NCI-H128 (cell line): ENCODE data around the gene DCLK2.

Source experiments
- DNase-seq: peaks from one replicate; lab custom pipeline; 2025; ENCODE audit not compliant: unreplicated experiment; lab: John Stamatoyannopoulos, UW

The DCLK2 gene

GRCh38 chr4:150115851-150116250 is 37.6 kb downstream of the DCLK2 start:
- DNase-seq: no peak

DNA sequence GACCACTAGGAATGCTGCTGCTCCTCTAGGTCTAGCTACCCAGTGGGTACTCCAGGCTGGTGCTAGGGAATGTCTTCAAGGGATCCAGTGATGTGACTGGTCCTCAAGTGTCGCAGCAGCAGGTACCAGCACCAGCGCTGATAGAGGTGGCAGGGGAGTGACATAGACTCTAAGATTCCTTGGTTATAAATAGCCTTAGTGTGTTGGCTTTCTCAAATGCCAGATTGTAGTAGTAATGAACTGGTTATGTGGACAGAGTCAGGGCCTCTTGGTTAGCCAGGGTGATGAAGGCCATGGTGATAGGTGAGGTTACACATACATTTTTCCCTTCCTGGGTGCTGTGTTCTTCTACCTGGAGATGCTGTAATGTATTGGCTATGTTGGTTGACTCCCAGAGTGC is 38.3 kb downstream of the DCLK2 start:
- no peak for DNase-seq

- DNase-seq: no peak
Measured at GRCh38 chr4:150117094-150117493, 38.8 kb downstream of the DCLK2 start.

- DNase-seq: no peak
Measured at GRCh38 chr4:150117629-150118028, 39.4 kb downstream of the DCLK2 start.

GRCh38 chr4:150119492-150119891 is 41.2 kb downstream of the DCLK2 start:
- DNase-seq: no peak

- no peak for DNase-seq
Measured at GRCh38 chr4:150123087-150123486, 44.8 kb downstream of the DCLK2 start.

- no peak for DNase-seq
Measured at GRCh38 chr4:150123796-150124677, 45.8 kb downstream of the DCLK2 start.

- no peak for DNase-seq
Measured at GRCh38 chr4:150126201-150126863, 48.1 kb downstream of the DCLK2 start.

DNA sequence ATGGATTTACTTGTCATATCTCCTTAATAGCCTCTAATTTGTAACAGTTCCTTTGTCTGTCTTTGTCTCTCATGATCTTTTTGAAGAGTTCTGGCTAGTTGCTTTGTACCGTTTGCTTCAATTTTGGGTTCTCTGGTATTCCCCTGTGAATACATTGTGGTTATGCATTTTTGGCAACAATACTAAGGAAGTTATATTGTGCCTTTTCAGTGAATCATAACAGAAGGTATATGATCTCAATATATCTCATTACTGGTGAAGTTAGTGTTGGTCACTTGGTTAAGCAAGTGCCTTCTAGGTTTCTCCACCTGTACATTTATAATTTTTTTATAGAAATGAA is 48.6 kb downstream of the DCLK2 start:
- no peak for DNase-seq

DNA sequence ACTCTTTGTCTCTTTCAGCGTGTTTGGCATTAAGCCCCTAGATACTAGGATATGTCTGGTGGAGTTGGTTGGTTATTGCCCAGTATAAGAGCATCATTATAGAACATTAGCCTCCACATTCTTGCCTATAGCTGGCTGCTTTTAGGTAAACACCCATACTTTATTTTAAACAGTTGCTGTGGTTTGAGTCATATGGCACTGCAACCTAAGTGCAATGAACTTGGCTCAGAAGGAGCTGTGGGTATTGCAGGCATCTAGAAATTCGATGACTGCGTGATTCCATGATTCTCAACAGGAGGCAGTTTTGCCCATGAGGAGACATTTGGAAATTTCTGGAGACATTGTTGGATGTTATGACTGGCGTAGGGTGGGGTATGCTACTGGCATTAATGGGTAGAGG is 49.5 kb downstream of the DCLK2 start:
- no peak for DNase-seq

DNA sequence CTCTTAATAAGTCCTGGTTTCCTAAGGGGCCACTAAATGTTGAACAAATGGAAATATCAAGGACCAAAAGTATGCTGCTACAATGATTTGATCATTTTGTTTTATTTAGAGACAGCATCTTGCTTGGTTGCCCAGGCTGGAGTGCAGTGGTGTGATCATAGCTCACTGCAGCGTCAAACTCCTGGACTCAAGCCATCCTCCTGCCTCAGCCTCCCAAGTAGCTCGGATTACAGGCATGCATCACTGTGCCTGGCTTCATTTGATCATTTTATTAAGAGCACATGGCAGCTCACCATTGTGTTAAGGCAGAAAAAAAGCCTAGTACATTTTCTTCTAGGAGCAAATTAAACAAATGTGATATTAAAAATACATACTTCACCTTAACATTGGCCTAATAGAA is 52.7 kb downstream of the DCLK2 start:
- no peak for DNase-seq

- no peak for DNase-seq
Measured at GRCh38 chr4:150131581-150132228, 53.5 kb downstream of the DCLK2 start.

DNA sequence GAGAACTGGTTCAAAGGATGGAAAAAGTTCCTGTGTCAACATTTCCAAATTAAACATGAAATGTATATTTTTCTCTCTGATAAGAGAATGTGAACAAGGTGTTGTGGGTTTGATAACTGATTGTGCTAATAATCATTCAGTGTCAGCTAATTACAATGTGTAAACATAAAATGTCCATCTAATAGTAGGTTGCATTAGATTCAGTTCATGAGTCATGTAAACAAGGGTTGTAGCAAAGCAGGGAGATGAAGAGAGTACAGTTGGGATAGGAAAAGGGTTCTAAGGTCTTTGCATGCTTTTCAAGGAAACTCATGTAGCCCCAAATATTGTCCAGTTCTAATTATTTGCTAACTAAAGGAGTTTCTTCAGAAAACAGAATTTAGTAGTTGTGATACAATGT is 55.4 kb downstream of the DCLK2 start:
- no peak for DNase-seq

DNA sequence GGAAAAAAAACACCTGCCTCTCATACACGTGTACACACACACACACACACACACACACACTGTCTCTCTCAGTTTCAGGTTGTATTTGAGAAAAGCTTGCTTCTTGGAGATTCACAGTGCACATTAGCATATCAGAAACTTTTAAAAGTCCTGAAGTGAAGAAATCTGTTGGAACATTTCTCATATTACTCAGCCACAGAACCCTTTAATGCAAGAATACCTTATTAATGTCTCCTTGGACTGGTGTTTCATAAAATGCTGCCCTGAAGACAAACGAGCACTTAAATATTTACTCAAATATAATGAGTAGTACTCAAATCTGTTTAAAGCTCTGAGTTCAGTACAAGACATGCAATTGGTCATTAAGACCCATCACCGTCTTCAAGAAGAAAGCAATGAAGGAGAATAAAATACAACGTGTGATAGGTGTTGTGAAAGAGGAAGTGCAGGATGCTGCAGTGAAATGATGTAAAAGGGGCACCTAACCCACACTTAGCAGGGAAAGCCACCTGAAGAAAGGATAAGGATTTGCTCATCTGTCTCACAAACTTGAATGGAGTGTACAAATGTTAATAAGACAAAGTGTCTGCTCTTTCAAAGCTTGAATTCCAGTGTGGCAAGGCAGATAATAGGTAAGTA is 57.0 kb downstream of the DCLK2 start:
- no peak for DNase-seq

GRCh38 chr4:150136036-150136435 is 57.8 kb downstream of the DCLK2 start:
- DNase-seq: no peak

- no peak for DNase-seq
Measured at GRCh38 chr4:150136481-150136880, 58.2 kb downstream of the DCLK2 start.

DNA sequence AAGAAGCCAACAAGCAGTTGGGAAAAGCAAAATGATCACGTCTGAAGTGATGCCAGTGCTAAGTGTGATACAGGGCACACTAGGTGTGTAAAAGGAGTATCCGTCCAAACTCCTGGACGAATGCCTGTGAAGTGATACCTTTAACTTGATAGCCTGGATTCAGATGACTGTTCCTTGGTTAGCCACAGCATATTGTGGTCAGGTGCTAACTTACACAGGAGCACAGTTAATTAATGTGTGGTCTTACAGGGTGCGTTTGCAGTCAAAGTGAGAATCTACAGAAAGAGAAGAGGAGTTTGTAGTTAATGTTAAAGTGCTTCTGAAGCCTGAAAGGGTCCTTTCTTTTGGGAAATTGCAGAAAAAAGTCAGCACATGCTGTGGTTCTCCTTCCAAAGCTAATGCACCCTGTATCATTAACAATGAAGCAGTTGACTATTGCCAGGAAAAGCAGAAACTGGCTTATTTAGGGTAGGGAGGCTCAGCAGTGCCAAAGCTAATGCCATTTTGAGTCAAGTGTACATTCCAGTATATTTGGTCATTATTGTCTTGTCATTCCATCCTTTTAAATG is 61.1 kb downstream of the DCLK2 start:
- no peak for DNase-seq

GRCh38 chr4:150140774-150141400 is 62.6 kb downstream of the DCLK2 start:
- no peak for DNase-seq

- DNase-seq: no peak
Measured at GRCh38 chr4:150141756-150142155, 63.5 kb downstream of the DCLK2 start.

GRCh38 chr4:150142831-150143230 is 64.6 kb downstream of the DCLK2 start:
- DNase-seq: no peak
